ENCODE results near the gene ADGRL1.
A peak's percentile ranks its signal among the peaks of the same experiment; 100 is the strongest.
"Not testable (repeated sequence)": the region's sequence is repeated elsewhere in the genome, so short reads cannot be mapped to it uniquely, and the experiment has no call there.

The ADGRL1 gene

GRCh38 chr19:14218620-14219330 lies 12.8 kb upstream of the ADGRL1 start:
- no peak for FAIRE-seq

GRCh38 chr19:14217886-14218285 lies 11.9 kb upstream of the ADGRL1 start:
- FAIRE-seq = not testable (repeated sequence)

- no peak for FAIRE-seq
These were observed 8.6 kb upstream of the ADGRL1 start for GRCh38 chr19:14214580-14214979.

- not testable (repeated sequence) for FAIRE-seq
These were observed 4.2 kb upstream of the ADGRL1 start for GRCh38 chr19:14210182-14210581.

- FAIRE-seq = not testable (repeated sequence)
These were observed 3.4 kb upstream of the ADGRL1 start for GRCh38 chr19:14209401-14209800.

GRCh38 chr19:14208496-14208895 lies 2.5 kb upstream of the ADGRL1 start:
- not testable (repeated sequence) for FAIRE-seq

- FAIRE-seq = not testable (repeated sequence)
These were observed 1.8 kb upstream of the ADGRL1 start for GRCh38 chr19:14207796-14208195.

GRCh38 chr19:14206737-14207726 lies 1.1 kb upstream of the ADGRL1 start:
- peak; percentile 77 for FAIRE-seq

- FAIRE-seq = not testable (repeated sequence)
These were observed 339 bp upstream of the ADGRL1 start for GRCh38 chr19:14206308-14206707.

GRCh38 chr19:14204676-14205451 lies 1.1 kb downstream of the ADGRL1 start:
- not testable (repeated sequence) for FAIRE-seq

GRCh38 chr19:14204219-14204618 lies 1.8 kb downstream of the ADGRL1 start:
- not testable (repeated sequence) for FAIRE-seq

- not testable (repeated sequence) for FAIRE-seq
These were observed 2.2 kb downstream of the ADGRL1 start for GRCh38 chr19:14203788-14204187.

GRCh38 chr19:14203177-14203576 lies 2.8 kb downstream of the ADGRL1 start:
- no peak for FAIRE-seq

GRCh38 chr19:14201481-14201880 lies 4.5 kb downstream of the ADGRL1 start:
- FAIRE-seq = not testable (repeated sequence)

GRCh38 chr19:14200147-14200841 lies 5.7 kb downstream of the ADGRL1 start:
- not testable (repeated sequence) for FAIRE-seq

- FAIRE-seq = no peak
These were observed 7.3 kb downstream of the ADGRL1 start for GRCh38 chr19:14198384-14199376.

- no peak for FAIRE-seq
These were observed 8.1 kb downstream of the ADGRL1 start for GRCh38 chr19:14197882-14198281.

- FAIRE-seq = not testable (repeated sequence)
These were observed 8.7 kb downstream of the ADGRL1 start for GRCh38 chr19:14197288-14197687.

GRCh38 chr19:14196105-14196504 lies 9.9 kb downstream of the ADGRL1 start:
- not testable (repeated sequence) for FAIRE-seq

- not testable (repeated sequence) for FAIRE-seq
These were observed 10.8 kb downstream of the ADGRL1 start for GRCh38 chr19:14195216-14195615.

GRCh38 chr19:14189415-14189814 lies 16.6 kb downstream of the ADGRL1 start:
- FAIRE-seq = no peak
